ENCODE measurements around the gene UGT1A6. TPM values are rescaled to one million over a fixed set of nuclear protein-coding genes. Genes with fewer than 3 reads are reported as not detected.

The UGT1A6 gene
- total RNA-seq, 1 donor from 2014 or later, result not detected

DNA sequence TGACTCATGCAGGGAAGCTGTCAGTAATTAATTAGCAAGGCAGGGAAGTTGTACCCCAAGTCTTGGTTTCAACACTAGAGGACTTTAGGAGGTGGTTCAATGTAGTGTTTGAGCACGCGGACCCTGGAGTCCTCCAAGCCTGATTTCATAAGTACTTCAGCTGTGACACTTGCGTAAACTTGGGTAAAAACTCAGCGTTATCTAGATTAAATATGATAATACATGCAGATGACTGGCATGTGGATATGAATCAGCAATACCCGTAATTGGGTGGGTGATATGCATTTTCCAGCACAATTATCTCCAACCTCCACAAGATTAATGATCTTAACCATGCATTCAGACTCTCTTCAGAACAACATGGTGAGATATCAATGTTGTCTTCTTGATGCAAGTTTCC lies 5.8 kb upstream of the UGT1A6 start:
- Mint-ChIP-seq H3K4me3 (ENCODE audit: low read depth) (no peak overlapping the region), H3K27ac (no peak overlapping the region), H3K4me1 (ENCODE audit: low read depth) (peaks cover 11% of the 10 kb centered on the region), H3K9me3 (ENCODE audit: low read depth) (peaks cover 3% of the 10 kb centered on the region), H3K36me3 (ENCODE audit: insufficient read depth) (no peaks in the 10 kb centered on the region), H3K27me3 (no peaks in the 10 kb centered on the region)
- no peak for TF ChIP-seq CTCF (IDR thresholded peaks at IDR 0.05; ENCODE audit: unreplicated experiment)
- no peak for DNase-seq (ENCODE audit: low spot score, unreplicated experiment)

DNA sequence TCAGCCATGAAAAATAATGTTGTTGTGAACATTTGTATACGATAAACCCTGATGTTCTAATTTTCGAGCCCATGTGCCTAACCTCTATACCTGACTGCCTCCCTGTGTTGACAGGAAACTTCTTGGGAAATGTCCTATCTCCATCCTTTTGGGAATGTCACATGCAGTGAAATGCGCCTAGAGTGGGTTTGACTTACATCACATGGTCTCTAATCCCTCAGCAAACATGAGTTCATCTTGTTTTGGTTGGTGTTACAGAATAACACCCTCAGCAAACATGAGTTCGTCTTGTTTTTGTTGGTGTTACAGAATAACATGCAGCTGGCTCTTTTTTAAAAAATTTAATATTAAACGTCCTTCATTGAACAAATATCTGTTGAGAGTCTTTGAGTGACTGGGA lies 4.3 kb upstream of the UGT1A6 start:
- peaks cover 11% of the 10 kb centered on the region for H3K4me1 Mint-ChIP-seq (ENCODE audit: low read depth)
- TF ChIP-seq CTCF (IDR thresholded peaks at IDR 0.05; ENCODE audit: unreplicated experiment), result no peak
- H3K9me3 Mint-ChIP-seq (ENCODE audit: low read depth), result peaks cover 3% of the 10 kb centered on the region
- no peak for DNase-seq (ENCODE audit: low spot score, unreplicated experiment)
- no peaks in the 10 kb centered on the region for H3K36me3 Mint-ChIP-seq (ENCODE audit: insufficient read depth)
- H3K27ac Mint-ChIP-seq, result no peak overlapping the region
- H3K4me3 Mint-ChIP-seq (ENCODE audit: low read depth), result no peak overlapping the region
- H3K27me3 Mint-ChIP-seq, result no peaks in the 10 kb centered on the region

GRCh38 chr2:233689031-233689430 lies 3.7 kb upstream of the UGT1A6 start:
- H3K27ac Mint-ChIP-seq, result no peak overlapping the region
- H3K36me3 Mint-ChIP-seq (ENCODE audit: insufficient read depth), result no peaks in the 10 kb centered on the region
- no peaks in the 10 kb centered on the region for H3K27me3 Mint-ChIP-seq
- H3K4me3 Mint-ChIP-seq (ENCODE audit: low read depth), result no peak overlapping the region
- no peak for TF ChIP-seq CTCF (IDR thresholded peaks at IDR 0.05; ENCODE audit: unreplicated experiment)
- peaks cover 11% of the 10 kb centered on the region for H3K4me1 Mint-ChIP-seq (ENCODE audit: low read depth)
- peaks cover 3% of the 10 kb centered on the region for H3K9me3 Mint-ChIP-seq (ENCODE audit: low read depth)
- no peak for DNase-seq (ENCODE audit: low spot score, unreplicated experiment)

- Mint-ChIP-seq H3K27me3 (no peaks in the 10 kb centered on the region), H3K27ac (no peak overlapping the region), H3K36me3 (ENCODE audit: insufficient read depth) (no peaks in the 10 kb centered on the region), H3K9me3 (ENCODE audit: low read depth) (peaks cover 3% of the 10 kb centered on the region), H3K4me1 (ENCODE audit: low read depth) (peaks cover 11% of the 10 kb centered on the region), H3K4me3 (ENCODE audit: low read depth) (no peak overlapping the region)
- no peak for TF ChIP-seq CTCF (IDR thresholded peaks at IDR 0.05; ENCODE audit: unreplicated experiment)
- DNase-seq (ENCODE audit: low spot score, unreplicated experiment), result no peak
These were observed 3.2 kb upstream of the UGT1A6 start for GRCh38 chr2:233689501-233689900.

DNA sequence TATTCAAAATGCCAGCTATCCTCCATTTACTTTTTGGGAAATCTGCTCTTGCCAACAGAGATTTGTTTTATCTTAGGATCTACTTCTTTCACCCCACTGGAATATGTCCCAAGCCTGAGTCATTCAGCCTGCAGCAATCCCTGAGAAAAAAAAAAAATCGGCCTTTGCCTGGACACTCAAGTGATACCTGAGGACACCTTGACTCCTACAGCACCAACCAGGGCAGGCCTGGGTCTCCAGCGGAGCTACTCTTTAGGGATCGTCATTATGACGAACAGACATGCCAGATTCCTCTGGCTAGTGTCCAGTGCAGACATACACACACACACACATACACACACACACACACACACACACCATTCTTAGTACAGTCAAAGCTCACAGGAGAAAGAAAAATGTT lies 2.2 kb upstream of the UGT1A6 start:
- H3K36me3 Mint-ChIP-seq (ENCODE audit: insufficient read depth), result no peaks in the 10 kb centered on the region
- H3K27ac Mint-ChIP-seq, result no peak overlapping the region
- no peak overlapping the region for H3K4me3 Mint-ChIP-seq (ENCODE audit: low read depth)
- no peaks in the 10 kb centered on the region for H3K27me3 Mint-ChIP-seq
- TF ChIP-seq CTCF (IDR thresholded peaks at IDR 0.05; ENCODE audit: unreplicated experiment), result no peak
- H3K9me3 Mint-ChIP-seq (ENCODE audit: low read depth), result peaks cover 3% of the 10 kb centered on the region
- H3K4me1 Mint-ChIP-seq (ENCODE audit: low read depth), result peaks cover 11% of the 10 kb centered on the region
- no peak for DNase-seq (ENCODE audit: low spot score, unreplicated experiment)

Measured in progenitor cell of endocrine pancreas (in vitro differentiated cells).